ENCODE data around the gene KLF16. TPM values are rescaled to one million over a fixed set of nuclear protein-coding genes. Genes with fewer than 3 reads are reported as not detected.

The KLF16 gene
- total and polyA plus RNA-seq, 10 of the 15 experiments (the other 5 are each of a cell fraction or from before 2014, with no cell fraction given): 0.03 to 41.2 (median 2.6) TPM

DNA sequence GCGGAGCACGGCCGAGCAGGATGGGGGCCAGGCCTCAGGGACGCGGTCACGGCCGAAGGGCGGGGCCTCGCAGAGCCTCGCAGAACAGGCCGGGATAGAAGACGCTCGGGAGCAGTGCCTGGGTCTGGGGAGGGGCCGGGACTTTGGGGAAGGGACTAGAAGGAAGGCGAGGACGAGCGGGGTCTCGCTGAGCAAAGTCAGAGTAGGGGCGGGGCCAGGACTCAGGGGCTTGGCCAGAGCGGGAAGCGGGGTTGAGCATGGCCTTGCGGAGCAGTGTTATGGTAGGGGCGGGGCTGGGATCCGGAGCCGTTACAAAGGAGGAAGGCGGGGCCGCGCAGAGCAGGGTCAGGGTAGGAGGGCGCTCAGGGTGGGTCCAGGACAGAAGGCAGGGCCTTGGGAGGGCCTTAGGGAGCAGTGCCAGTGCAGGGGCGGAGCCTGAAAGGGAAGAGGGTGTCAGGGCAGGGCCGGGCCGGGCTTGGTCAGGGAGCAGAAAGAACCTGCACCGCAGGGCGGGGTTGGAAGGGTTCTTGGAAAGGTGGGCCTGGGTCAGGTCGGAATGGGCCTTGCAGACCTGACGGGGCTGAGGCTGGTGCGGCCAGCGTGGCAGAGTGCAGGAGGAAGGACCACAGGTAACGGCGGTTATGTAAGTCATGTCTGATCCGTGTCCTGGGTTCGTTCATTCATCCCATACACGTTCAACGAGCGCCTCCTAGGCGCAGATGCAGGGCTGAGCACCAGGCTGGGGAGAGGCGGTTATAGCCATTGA, 50.8 kb downstream of the KLF16 start (continued):
- TF ChIP-seq ATF2 (IDR thresholded peaks at IDR 0.05; ENCODE audit: low read length) (no peak), EZH2 (IDR thresholded peaks at IDR 0.05; ENCODE audit: borderline replicate concordance, control insufficient read depth, low read depth, low read length) (no peak), CHD4 (IDR thresholded peaks at IDR 0.05) (no peak), YY1 (IDR thresholded peaks at IDR 0.05; ENCODE audit: low read depth, low read length) (0 out of 2 replicates have a peak, but pooled peaks have one; percentile 38), RCOR1 (conservative IDR thresholded peaks at IDR 0.05; ENCODE audit: low read depth, low read length) (no peak), CREM (IDR thresholded peaks at IDR 0.05; ENCODE audit: low read depth) (0 out of 2 replicates have a peak, but pooled peaks have one; percentile 28)

DNA sequence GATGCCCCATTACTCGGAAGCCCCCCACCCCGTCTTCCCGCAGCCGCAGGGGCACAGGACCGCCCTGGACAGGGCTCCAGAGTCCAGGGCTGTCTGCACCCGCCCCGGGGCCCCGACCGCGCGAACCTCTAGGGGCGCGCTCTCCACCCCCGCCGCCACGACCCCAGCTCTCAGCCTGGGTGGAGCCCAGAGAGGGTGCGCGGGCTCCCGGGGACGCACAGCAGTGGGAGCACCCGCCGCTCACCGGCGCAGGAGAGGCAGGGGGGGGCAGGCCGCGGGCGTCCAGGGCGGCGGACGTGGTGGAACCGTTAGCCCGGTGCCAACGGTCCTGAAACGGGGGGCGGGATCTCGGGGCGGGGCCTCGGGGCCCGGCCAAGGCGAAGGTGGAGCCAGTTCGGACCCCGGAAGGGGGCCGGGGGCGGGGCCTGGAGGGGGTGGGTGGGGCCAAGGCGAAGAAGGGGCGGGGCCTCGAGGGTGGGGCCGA, 51.4 kb downstream of the KLF16 start, which contains the start of gene ATP8B3:
TSS of gene ATP8B3 (minus strand) at position 335 of the 484 bp plus-strand sequence. CDS start 540 bp downstream, outside the sequence.
- H3K79me2 ChIP-seq (ENCODE audit: control insufficient read depth, insufficient read depth, low read length): no peaks in the 10 kb centered on the region
- ChIA-PET CTCF (no interaction called here), RAD21 (ENCODE audit: unreplicated experiment) (no interaction called here), POLR2A (interaction anchor here (1.0 kb wide), 1 partner anchor 221 kb away, joined by 3 read pairs; no protein-coding TSS in a partner anchor), SMC1A (ENCODE audit: uncharacterized antibody, unreplicated experiment) (no interaction called here)
- intact Hi-C loops (cut with micrococcal nuclease; ENCODE audit: unreplicated experiment) (no loop called here), in situ Hi-C loops (cut with MboI) (no loop called here)
- no peaks in the 10 kb centered on the region for H3K27me3 ChIP-seq (replicated peaks in 1 of 2; ENCODE audit: control insufficient read depth in 2 of 2, insufficient read depth in 2 of 2, low read length in 1 of 2)
- H2AFZ ChIP-seq (ENCODE audit: control insufficient read depth, low read depth, low read length): peak within 1 kb of the TSS; percentile 88
- 4% methylated on average over 24 of the region's 48 CpGs for WGBS (ENCODE audit: insufficient coverage, insufficient replicate concordance, low lambda C conversion rate, missing lambda C conversion rate)
- H4K20me1 ChIP-seq (ENCODE audit: control insufficient read depth, insufficient read depth): no peaks in the 10 kb centered on the region
- H3K9me3 ChIP-seq (replicated peaks; ENCODE audit: control insufficient read depth, insufficient read depth, low read length): no peaks in the 10 kb centered on the region
- BruUV-seq (replicated peaks): no TSS peak
- FAIRE-seq: no peak
- H3K4me1 ChIP-seq (ENCODE audit: control insufficient read depth, insufficient read depth, low read length): peaks cover 3% of the 10 kb centered on the region; the same call in 1 of the 2 replicates
- H3K4me2 ChIP-seq (ENCODE audit: control insufficient read depth, insufficient read depth): peak within 1 kb of the TSS; percentile 87
- no peak for DNase-seq (ENCODE audit: low read depth, low spot score)
- H3K27ac ChIP-seq (ENCODE audit: control insufficient read depth, insufficient read depth): peak within 1 kb of the TSS; percentile 46
- peaks cover 0 to 10% of the 10 kb centered on the region in 2 experiments; a peak in 2 of 4 replicates for H3K36me3 ChIP-seq (ENCODE audit: control insufficient read depth in 2 of 2, insufficient read depth in 2 of 2, low read length in 1 of 2)
- peak within 1 kb of the TSS; percentile 75 for H3K4me3 ChIP-seq
- peak; percentile 55 for ATAC-seq
- peak within 1 kb of the TSS; percentile 62 for H3K9ac ChIP-seq (ENCODE audit: control insufficient read depth, insufficient read depth, low read length)
- TF ChIP-seq ATF2 (IDR thresholded peaks at IDR 0.05; ENCODE audit: low read length) (no peak), RUNX3 (IDR thresholded peaks at IDR 0.05; ENCODE audit: low read length) (no peak), TAF1 (IDR thresholded peaks at IDR 0.05; ENCODE audit: borderline replicate concordance, low read depth, low read length) (no peak), EGR1 (IDR thresholded peaks at IDR 0.05; ENCODE audit: borderline replicate concordance in 1 of 2, low read depth in 2 of 2, low read length in 2 of 2) (no peak), HCFC1 (IDR thresholded peaks at IDR 0.05; ENCODE audit: low read length) (no peak), BMI1 (IDR thresholded peaks at IDR 0.05; ENCODE audit: borderline replicate concordance) (no peak), ZNF24 (IDR thresholded peaks at IDR 0.05) (no peak), GABPA (IDR thresholded peaks at IDR 0.05; ENCODE audit: low read depth) (no peak), ESRRA (IDR thresholded peaks at IDR 0.05; ENCODE audit: low read length) (no peak), IKZF1 (conservative IDR thresholded peaks at IDR 0.05) (no peak)
- TF ChIP-seq, protein P1, sequence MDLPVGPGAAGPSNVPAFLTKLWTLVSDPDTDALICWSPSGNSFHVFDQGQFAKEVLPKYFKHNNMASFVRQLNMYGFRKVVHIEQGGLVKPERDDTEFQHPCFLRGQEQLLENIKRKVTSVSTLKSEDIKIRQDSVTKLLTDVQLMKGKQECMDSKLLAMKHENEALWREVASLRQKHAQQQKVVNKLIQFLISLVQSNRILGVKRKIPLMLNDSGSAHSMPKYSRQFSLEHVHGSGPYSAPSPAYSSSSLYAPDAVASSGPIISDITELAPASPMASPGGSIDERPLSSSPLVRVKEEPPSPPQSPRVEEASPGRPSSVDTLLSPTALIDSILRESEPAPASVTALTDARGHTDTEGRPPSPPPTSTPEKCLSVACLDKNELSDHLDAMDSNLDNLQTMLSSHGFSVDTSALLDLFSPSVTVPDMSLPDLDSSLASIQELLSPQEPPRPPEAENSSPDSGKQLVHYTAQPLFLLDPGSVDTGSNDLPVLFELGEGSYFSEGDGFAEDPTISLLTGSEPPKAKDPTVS (IDR thresholded peaks at IDR 0.05; ENCODE audit: low read depth, low read length): no peak
